ENCODE measurements around the gene CLOCK. TPM values are rescaled to one million over a fixed set of nuclear protein-coding genes. Genes with fewer than 3 reads are reported as not detected.

The CLOCK gene
- total and polyA plus RNA-seq, 9 of the 15 experiments (the other 6 are each of a cell fraction or from before 2014, with no cell fraction given), result 3.7 to 14.4 (median 9.4) TPM

DNA sequence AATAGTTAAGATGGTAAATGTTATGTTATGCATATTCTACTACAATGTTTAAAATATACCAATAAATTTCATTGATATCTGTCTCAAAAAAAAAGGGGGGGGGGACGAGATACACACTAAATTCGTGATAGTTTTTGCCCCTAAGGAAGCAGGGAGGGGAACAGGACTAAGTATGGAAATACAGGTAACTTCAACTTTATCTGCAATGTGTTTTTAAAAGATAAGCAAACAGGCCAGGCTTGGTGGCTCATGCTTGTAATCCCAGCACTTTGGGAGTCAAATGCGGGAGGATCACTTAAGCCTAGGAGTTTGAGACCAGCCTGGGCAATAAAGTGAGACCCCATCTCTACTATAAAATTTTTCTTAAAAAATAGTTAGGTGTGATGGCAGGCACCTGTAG, 13.4 kb upstream of the CLOCK start (continued):
- TF ChIP-seq ZNF12 (CRISPR knock-in tag; IDR thresholded peaks at IDR 0.05) (no peak), FOXP4 (CRISPR knock-in tag; IDR thresholded peaks at IDR 0.05; ENCODE audit: borderline replicate concordance) (no peak), ZNF780A (CRISPR knock-in tag; IDR thresholded peaks at IDR 0.05) (no peak), POLR2H (tag; IDR thresholded peaks at IDR 0.05; ENCODE audit: low read depth) (no peak), KLF10 (CRISPR knock-in tag; IDR thresholded peaks at IDR 0.05) (no peak), ZNF274 (IDR thresholded peaks at IDR 0.05; ENCODE audit: borderline replicate concordance, low read depth, low read length) (no peak), FOXK1 (CRISPR knock-in tag; IDR thresholded peaks at IDR 0.05; ENCODE audit: borderline replicate concordance) (no peak), TEAD4 (IDR thresholded peaks at IDR 0.05; ENCODE audit: low read length) (peak; percentile 67), TEAD4 (CRISPR knock-in tag; IDR thresholded peaks at IDR 0.05; ENCODE audit: borderline replicate concordance) (no peak), RBM25 (IDR thresholded peaks at IDR 0.05; ENCODE audit: low read depth, low read length, severe bottlenecking) (peak; percentile 10), TAL1 (IDR thresholded peaks at IDR 0.05) (peak; percentile 81), SOX6 (IDR thresholded peaks at IDR 0.05) (peak; percentile 57; the same call in 1 of the 2 replicates), ZBTB26 (CRISPR knock-in tag; IDR thresholded peaks at IDR 0.05) (no peak), MTA3 (IDR thresholded peaks at IDR 0.05; ENCODE audit: borderline replicate concordance) (no peak), DMBX1 (CRISPR knock-in tag; IDR thresholded peaks at IDR 0.05; ENCODE audit: borderline replicate concordance) (no peak), FOXM1 (IDR thresholded peaks at IDR 0.05; ENCODE audit: low read depth) (peak; percentile 65; the same call in 1 of the 2 replicates), FOXM1 (CRISPR knock-in tag; IDR thresholded peaks at IDR 0.05; ENCODE audit: low read depth) (no peak), RBM15 (IDR thresholded peaks at IDR 0.05; ENCODE audit: insufficient read depth, low read length) (no peak), CREBBP (IDR thresholded peaks at IDR 0.05; ENCODE audit: low read depth, low read length) (no peak), PPARD (CRISPR knock-in tag; IDR thresholded peaks at IDR 0.05) (no peak), ZKSCAN8 (CRISPR knock-in tag; IDR thresholded peaks at IDR 0.05) (no peak), ZNF79 (CRISPR knock-in tag; IDR thresholded peaks at IDR 0.05; ENCODE audit: low read depth) (no peak), ARNT (IDR thresholded peaks at IDR 0.05) (0 out of 4 replicates have a peak, but pooled peaks of 1 of the 2 experiments have one; percentile 22), ELF2 (CRISPR knock-in tag; IDR thresholded peaks at IDR 0.05) (no peak)
- TF ChIP-seq, protein P1, sequence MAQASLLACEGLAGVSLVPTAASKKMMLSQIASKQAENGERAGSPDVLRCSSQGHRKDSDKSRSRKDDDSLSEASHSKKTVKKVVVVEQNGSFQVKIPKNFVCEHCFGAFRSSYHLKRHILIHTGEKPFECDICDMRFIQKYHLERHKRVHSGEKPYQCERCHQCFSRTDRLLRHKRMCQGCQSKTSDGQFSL (CRISPR knock-in tag; IDR thresholded peaks at IDR 0.05), result no peak
- TF ChIP-seq, protein P1 (tag; IDR thresholded peaks at IDR 0.05), result no peak
- TF ChIP-seq, protein P2, sequence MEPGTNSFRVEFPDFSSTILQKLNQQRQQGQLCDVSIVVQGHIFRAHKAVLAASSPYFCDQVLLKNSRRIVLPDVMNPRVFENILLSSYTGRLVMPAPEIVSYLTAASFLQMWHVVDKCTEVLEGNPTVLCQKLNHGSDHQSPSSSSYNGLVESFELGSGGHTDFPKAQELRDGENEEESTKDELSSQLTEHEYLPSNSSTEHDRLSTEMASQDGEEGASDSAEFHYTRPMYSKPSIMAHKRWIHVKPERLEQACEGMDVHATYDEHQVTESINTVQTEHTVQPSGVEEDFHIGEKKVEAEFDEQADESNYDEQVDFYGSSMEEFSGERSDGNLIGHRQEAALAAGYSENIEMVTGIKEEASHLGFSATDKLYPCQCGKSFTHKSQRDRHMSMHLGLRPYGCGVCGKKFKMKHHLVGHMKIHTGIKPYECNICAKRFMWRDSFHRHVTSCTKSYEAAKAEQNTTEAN (CRISPR knock-in tag; IDR thresholded peaks at IDR 0.05), result no peak

Data from K562 (cell line).